Caco-2 (cell line): ENCODE results near the gene LHX2. TPM values are rescaled to one million over a fixed set of nuclear protein-coding genes. Genes with fewer than 3 reads are reported as not detected.

Source experiments
- BruUV-seq: library from RNA; stranded (reverse); fragments of 400-500 nt; replicated peaks from 2 replicates; lab custom pipeline; 2021; lab: Mats Ljungman, UMichigan
- CTCF ChIA-PET: fragments of 300-600 bp; sonication (Branson Sonifier 250); formaldehyde crosslinking; loops from one replicate; lab custom pipeline; 2022; ENCODE audit warnings: antibody characterized with exemption; lab: Charles Lee
- POLR2A ChIA-PET: fragments of 300-600 bp; sonication (Branson Sonifier 250); formaldehyde crosslinking; loops from one replicate; lab custom pipeline; 2022; ENCODE audit warnings: antibody characterized with exemption; lab: Charles Lee
- DNase-seq, 2 experiments: peaks; one replicate each; pipeline versions ENCODE4 v3.0.0 to v3.0.0-alpha.2; 2020 to 2022
- H3K27me3 ChIP-seq: replicated peaks from 2 replicates; pipeline ENCODE4 v1.6.0; 2011; ENCODE audit warnings: low read length; ENCODE audit not compliant: control insufficient read depth, insufficient read depth
- H3K36me3 ChIP-seq: 2 replicates; pipeline ENCODE4 v1.5.1; 2011; ENCODE audit warnings: low read length; ENCODE audit not compliant: control insufficient read depth, insufficient read depth
- H3K4me1 ChIP-seq: fragments of 250-450 bp; sonication (Bioruptor Pico); 2 replicates; pipeline ENCODE4 v1.5.1; 2020; ENCODE audit warnings: mild to moderate bottlenecking
- H3K4me3 ChIP-seq: 2 replicates; pipeline ENCODE4 v1.5.1; 2011; ENCODE audit warnings: low read depth, mild to moderate bottlenecking, control low read depth, low read length
- H3K9me3 ChIP-seq: fragments of 250-450 bp; sonication (Bioruptor Pico); 2 replicates; pipeline ENCODE4 v1.5.1; 2020; ENCODE audit warnings: mild to moderate bottlenecking, moderate library complexity
- H3K27ac Mint-ChIP-seq: one replicate; pipeline ENCODE4 v1.8.0; 2022; ENCODE audit warnings: mixed read lengths; ENCODE audit not compliant: unreplicated experiment
- H3K27me3 Mint-ChIP-seq: one replicate; pipeline ENCODE4 v1.8.0; 2022; ENCODE audit warnings: mixed read lengths; ENCODE audit not compliant: insufficient read depth, unreplicated experiment
- H3K36me3 Mint-ChIP-seq: one replicate; pipeline ENCODE4 v1.8.0; 2022; ENCODE audit warnings: mild to moderate bottlenecking, mixed read lengths; ENCODE audit not compliant: insufficient read depth, unreplicated experiment
- H3K4me1 Mint-ChIP-seq: one replicate; pipeline ENCODE4 v1.8.0; 2022; ENCODE audit warnings: low read depth, mixed read lengths; ENCODE audit not compliant: unreplicated experiment
- H3K4me3 Mint-ChIP-seq: one replicate; pipeline ENCODE4 v1.8.0; 2022; ENCODE audit warnings: mild to moderate bottlenecking, moderate library complexity, mixed read lengths; ENCODE audit not compliant: unreplicated experiment
- H3K9me3 Mint-ChIP-seq: one replicate; pipeline ENCODE4 v1.8.0; 2022; ENCODE audit warnings: mixed read lengths; ENCODE audit not compliant: unreplicated experiment
- intact Hi-C: fragments of 100-400 bp; cut with micrococcal nuclease; formaldehyde crosslinking; loops from one replicate; pipeline ENCODE4 v1.10.0; 2022; ENCODE audit not compliant: unreplicated experiment
- total RNA-seq: library from RNA; stranded (reverse); gene quantifications from 2 replicates; pipeline ENCODE4 v1.2.3, GENCODE V29; 2022
- TF ChIP-seq, protein P1 (sequence below), 2 experiments: fragments of 200-600 bp in 1 of 2; IDR thresholded peaks; 1 replicate in 1 of 2; 2 replicates in 1 of 2; pipeline versions ENCODE4 v1.5.1 to v1.8.0; 2011 to 2022; ENCODE audit warnings: antibody characterized with exemption in 1 of 2, control low read depth in 1 of 2, inconsistent platforms in 1 of 2, low read depth in 1 of 2, low read length in 1 of 2, mild to moderate bottlenecking in 1 of 2, moderate library complexity in 1 of 2; ENCODE audit not compliant: insufficient read depth in 1 of 2, severe bottlenecking in 1 of 2, unreplicated experiment in 1 of 2

The LHX2 gene
- total RNA-seq, 1 experiment from 2014 or later = 4.0 TPM

DNA sequence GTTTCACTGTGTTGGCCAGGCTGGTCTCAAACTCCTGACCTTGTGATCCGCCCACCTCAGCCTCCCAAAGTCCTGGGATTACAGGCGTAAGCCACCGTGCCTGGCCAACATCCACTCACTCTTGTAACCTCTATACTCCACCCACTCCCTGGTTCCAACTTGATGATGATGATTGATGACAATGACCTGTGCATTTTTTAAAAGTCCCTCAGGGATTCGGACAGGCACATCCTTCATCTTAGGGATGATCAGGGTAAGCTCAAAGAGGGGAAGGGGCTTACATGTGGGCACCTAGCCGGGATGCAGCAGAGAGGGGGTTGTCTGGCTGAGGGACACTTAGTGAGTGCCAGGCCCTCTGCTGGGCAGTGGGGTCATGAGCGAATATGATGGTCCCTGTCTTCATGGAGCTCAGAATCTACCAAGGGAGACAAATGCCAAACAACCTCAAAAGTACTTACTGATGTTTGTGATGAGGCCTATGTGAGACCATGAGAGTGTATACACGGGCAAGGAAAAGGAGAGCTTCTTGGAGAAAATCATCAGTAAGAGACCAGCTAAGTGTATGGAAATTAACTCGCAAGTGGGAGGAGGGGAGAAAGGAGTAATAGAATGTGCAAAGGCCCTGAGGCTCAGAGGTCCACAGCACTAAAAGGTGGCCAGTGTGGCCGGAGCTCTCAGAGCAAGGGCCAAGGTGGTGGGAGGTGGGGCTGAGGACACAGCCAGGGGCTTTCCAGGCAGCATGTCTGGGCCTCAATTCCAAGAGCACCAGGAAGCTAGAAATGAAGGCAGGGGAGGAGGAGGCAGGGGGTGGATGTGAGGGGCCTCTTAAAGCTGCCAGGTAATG is 27.4 kb downstream of the LHX2 start:
- no peaks in the 10 kb centered on the region for H3K36me3 ChIP-seq
- no TSS peak for BruUV-seq
- Mint-ChIP-seq H3K27me3 (peaks cover 5% of the 10 kb centered on the region), H3K27ac (no peak overlapping the region), H3K4me3 (no peak overlapping the region), H3K9me3 (no peaks in the 10 kb centered on the region), H3K4me1 (peaks cover 13% of the 10 kb centered on the region), H3K36me3 (peaks cover 6% of the 10 kb centered on the region)
- intact Hi-C loops = no loop called here
- TF ChIP-seq, protein P1, sequence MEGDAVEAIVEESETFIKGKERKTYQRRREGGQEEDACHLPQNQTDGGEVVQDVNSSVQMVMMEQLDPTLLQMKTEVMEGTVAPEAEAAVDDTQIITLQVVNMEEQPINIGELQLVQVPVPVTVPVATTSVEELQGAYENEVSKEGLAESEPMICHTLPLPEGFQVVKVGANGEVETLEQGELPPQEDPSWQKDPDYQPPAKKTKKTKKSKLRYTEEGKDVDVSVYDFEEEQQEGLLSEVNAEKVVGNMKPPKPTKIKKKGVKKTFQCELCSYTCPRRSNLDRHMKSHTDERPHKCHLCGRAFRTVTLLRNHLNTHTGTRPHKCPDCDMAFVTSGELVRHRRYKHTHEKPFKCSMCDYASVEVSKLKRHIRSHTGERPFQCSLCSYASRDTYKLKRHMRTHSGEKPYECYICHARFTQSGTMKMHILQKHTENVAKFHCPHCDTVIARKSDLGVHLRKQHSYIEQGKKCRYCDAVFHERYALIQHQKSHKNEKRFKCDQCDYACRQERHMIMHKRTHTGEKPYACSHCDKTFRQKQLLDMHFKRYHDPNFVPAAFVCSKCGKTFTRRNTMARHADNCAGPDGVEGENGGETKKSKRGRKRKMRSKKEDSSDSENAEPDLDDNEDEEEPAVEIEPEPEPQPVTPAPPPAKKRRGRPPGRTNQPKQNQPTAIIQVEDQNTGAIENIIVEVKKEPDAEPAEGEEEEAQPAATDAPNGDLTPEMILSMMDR (IDR thresholded peaks at IDR 0.05; ENCODE audit: insufficient read depth in 1 of 2, low read depth in 1 of 2, low read length in 1 of 2, severe bottlenecking in 1 of 2, unreplicated experiment in 1 of 2) = peak in 1 of 2 experiments; percentile 6
- no peaks in the 10 kb centered on the region for H3K27me3 ChIP-seq
- no peak overlapping the region for H3K4me3 ChIP-seq
- H3K9me3 ChIP-seq = no peaks in the 10 kb centered on the region
- CTCF ChIA-PET = interaction anchor here (0.6 to 1.4 kb wide), 2 partner anchors 315 to 637 kb away, joined by 4 read pairs; no protein-coding TSS in a partner anchor
- POLR2A ChIA-PET = no interaction called here
- no peak for DNase-seq
- H3K4me1 ChIP-seq = no peaks in the 10 kb centered on the region; the same call in 1 of the 2 replicates

DNA sequence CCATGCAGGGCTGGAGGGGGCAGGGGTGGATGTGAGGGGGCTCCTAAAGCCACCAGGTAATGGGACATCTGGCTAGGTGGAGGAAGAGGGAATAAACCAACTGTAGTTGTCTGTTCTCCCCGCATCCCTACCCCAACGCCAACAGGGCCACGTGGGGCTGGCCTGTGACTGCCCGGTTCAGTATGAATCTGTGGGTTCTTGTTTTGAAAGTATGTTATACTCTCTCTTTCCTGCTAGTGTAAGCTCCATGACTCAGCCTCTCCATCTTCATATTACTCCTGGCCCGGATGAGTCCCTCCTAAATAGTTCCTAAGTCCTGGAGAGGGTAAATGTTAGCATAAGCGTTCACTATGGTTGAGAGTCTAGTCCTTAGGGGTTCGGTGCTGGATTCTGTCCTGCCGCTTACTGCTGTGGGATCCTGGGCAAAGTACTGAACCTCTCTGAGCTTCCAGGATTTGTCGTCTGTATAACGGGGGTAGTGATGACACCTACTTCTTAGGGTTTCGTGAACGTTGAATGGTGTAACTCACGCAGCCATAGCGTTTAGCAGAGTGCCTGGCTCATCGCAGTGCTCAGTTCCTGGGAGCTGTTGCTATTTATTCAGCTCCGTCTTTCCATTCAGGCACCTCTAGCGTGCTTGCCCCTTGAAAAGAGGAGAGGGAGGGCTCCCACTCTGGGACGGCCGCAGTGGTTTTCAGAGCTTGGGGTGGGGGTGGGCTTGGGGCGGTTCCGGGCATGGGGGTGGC is 28.8 kb downstream of the LHX2 start:
- H3K4me3 Mint-ChIP-seq = no peak overlapping the region
- H3K9me3 ChIP-seq = no peaks in the 10 kb centered on the region
- peaks cover 13% of the 10 kb centered on the region for H3K4me1 Mint-ChIP-seq
- peaks cover 6% of the 10 kb centered on the region for H3K36me3 Mint-ChIP-seq
- intact Hi-C loops = no loop called here
- H3K27ac Mint-ChIP-seq = no peak overlapping the region
- no peak overlapping the region for H3K4me3 ChIP-seq
- H3K27me3 ChIP-seq = no peaks in the 10 kb centered on the region
- no peak for DNase-seq
- H3K36me3 ChIP-seq = no peaks in the 10 kb centered on the region
- POLR2A ChIA-PET = no interaction called here
- TF ChIP-seq, protein P1 (IDR thresholded peaks at IDR 0.05; ENCODE audit: insufficient read depth in 1 of 2, low read depth in 1 of 2, low read length in 1 of 2, severe bottlenecking in 1 of 2, unreplicated experiment in 1 of 2) = no peak
- BruUV-seq = no TSS peak
- peaks cover 5% of the 10 kb centered on the region for H3K27me3 Mint-ChIP-seq
- CTCF ChIA-PET = interaction anchor here (0.6 to 1.0 kb wide), 3 partner anchors 123 to 638 kb away, joined by 3 to 8 read pairs (median 3); no protein-coding TSS in a partner anchor
- no peaks in the 10 kb centered on the region for H3K9me3 Mint-ChIP-seq
- no peaks in the 10 kb centered on the region; the same call in 1 of the 2 replicates for H3K4me1 ChIP-seq
